Endodermal cell (in vitro differentiated cells): ENCODE data around the gene OCA2. TPM values are rescaled to one million over a fixed set of nuclear protein-coding genes. Genes with fewer than 3 reads are reported as not detected.

ENCODE experiments used
- DNase-seq: peaks from one replicate; pipeline ENCODE4 v3.0.0-alpha.2; 2017
- H3K27ac ChIP-seq: 2 replicates; pipeline ENCODE4 v1.5.1; 2013; ENCODE audit warnings: mild to moderate bottlenecking, low read depth, low read length, moderate library complexity
- H3K27me3 ChIP-seq: 2 replicates; pipeline ENCODE4 v1.6.1; 2013; ENCODE audit warnings: mild to moderate bottlenecking, low read length, moderate library complexity; ENCODE audit not compliant: insufficient read depth, control insufficient read depth, poor library complexity, severe bottlenecking
- H3K36me3 ChIP-seq: 2 replicates; pipeline ENCODE4 v1.7.0; 2013; ENCODE audit warnings: mild to moderate bottlenecking, low read length, moderate library complexity; ENCODE audit not compliant: control insufficient read depth, insufficient read depth
- H3K4me1 ChIP-seq: one replicate; pipeline ENCODE4 v1.7.0; 2013; ENCODE audit warnings: low read length; ENCODE audit not compliant: control insufficient read depth, insufficient read depth
- H3K4me3 ChIP-seq: 2 replicates; pipeline ENCODE4 v1.5.1; 2013; ENCODE audit warnings: mild to moderate bottlenecking, low read length, moderate library complexity
- H3K9ac ChIP-seq: 2 replicates; pipeline ENCODE4 v1.6.1; 2013; ENCODE audit warnings: mild to moderate bottlenecking, low read length, moderate library complexity; ENCODE audit not compliant: poor library complexity, severe bottlenecking; ENCODE audit errors: extremely low read depth
- H3K9me3 ChIP-seq: 2 replicates; pipeline ENCODE4 v1.6.1; 2013; ENCODE audit warnings: mild to moderate bottlenecking, low read length, moderate library complexity; ENCODE audit not compliant: control insufficient read depth
- H3K27ac Mint-ChIP-seq: 2 replicates; pipeline ENCODE4 v1.8.0; 2020; ENCODE audit warnings: mixed read lengths
- H3K27me3 Mint-ChIP-seq: 2 replicates; pipeline ENCODE4 v1.8.0; 2021; ENCODE audit warnings: mild to moderate bottlenecking, mixed read lengths; ENCODE audit not compliant: insufficient read depth
- H3K36me3 Mint-ChIP-seq: 2 replicates; pipeline ENCODE4 v1.8.0; 2020; ENCODE audit warnings: low read depth, mixed read lengths
- H3K4me1 Mint-ChIP-seq: 2 replicates; pipeline ENCODE4 v1.8.0; 2020; ENCODE audit warnings: mixed read lengths
- H3K4me3 Mint-ChIP-seq: 2 replicates; pipeline ENCODE4 v1.8.0; 2020; ENCODE audit warnings: mild to moderate bottlenecking, moderate library complexity, mixed read lengths
- H3K9me3 Mint-ChIP-seq: 2 replicates; pipeline ENCODE4 v1.8.0; 2020; ENCODE audit warnings: mild to moderate bottlenecking, mixed read lengths
- CTCF ChIP-seq: fragments of 200-600 bp; sonication (generic); conservative IDR thresholded peaks from 2 replicates; pipeline ENCODE4 v1.5.0; 2021; ENCODE audit warnings: antibody characterized with exemption, mild to moderate bottlenecking
- WGBS, 2 experiments: methylation state at CpG; one replicate each; pipeline versions ENCODE4 v1.1.5 to v1.1.7; 2013; ENCODE audit warnings: missing lambda C conversion rate in 2 of 2, mixed read lengths in 1 of 2; ENCODE audit not compliant: insufficient coverage in 1 of 2, insufficient read length in 1 of 2; 5-methylcytosine and 5-hydroxymethylcytosine counted together
- total RNA-seq, 2 donors: library from RNA; stranded (reverse); fragmentation: NEBNext Ultra II Directional in 1 of 2; extraction: Animal tissue kit (Norgen Biotek cat#: 25700) in 1 of 2; gene quantifications; 2 replicates in 1 of 2; 3 replicates in 1 of 2; pipeline ENCODE4 v1.2.1, GENCODE V29; 2021

The OCA2 gene
- total RNA-seq, 2 donors from 2014 or later = 0.29 to 0.84 TPM

DNA sequence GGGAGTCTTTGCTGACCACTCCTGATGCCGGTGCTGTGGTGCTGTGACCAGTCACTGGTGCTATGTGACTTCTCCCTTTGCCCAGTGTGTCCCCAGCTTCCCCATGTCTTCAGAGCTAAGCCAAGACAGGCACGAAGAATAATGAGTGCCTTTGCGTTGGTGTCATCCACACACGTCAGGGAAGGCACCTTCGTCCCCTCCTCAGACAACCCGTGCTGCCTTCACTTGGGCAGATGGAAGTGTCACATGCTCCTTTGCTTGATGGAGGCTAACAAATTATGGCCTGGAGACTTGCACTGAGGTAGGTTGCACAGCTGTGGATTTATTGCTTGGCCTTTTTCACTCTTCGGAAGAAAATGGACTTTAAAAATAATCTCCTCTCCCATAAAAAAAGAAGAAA is 291.8 kb downstream of the OCA2 start:
- no peak overlapping the region for H3K9ac ChIP-seq
- no peak for DNase-seq
- Mint-ChIP-seq H3K4me3 (no peak overlapping the region), H3K27ac (no peak overlapping the region), H3K36me3 (no peaks in the 10 kb centered on the region), H3K4me1 (no peaks in the 10 kb centered on the region), H3K9me3 (no peaks in the 10 kb centered on the region), H3K27me3 (peaks cover 3% of the 10 kb centered on the region)
- no peaks in the 10 kb centered on the region for H3K4me1 ChIP-seq
- no peak overlapping the region for H3K4me3 ChIP-seq
- no peaks in the 10 kb centered on the region for H3K27me3 ChIP-seq
- 94% methylated on average over 5 to 7 of the region's 7 CpGs for WGBS, 2 experiments
- no peak overlapping the region for H3K27ac ChIP-seq
- no peaks in the 10 kb centered on the region for H3K9me3 ChIP-seq
- TF ChIP-seq CTCF = no peak
- H3K36me3 ChIP-seq = no peaks in the 10 kb centered on the region

DNA sequence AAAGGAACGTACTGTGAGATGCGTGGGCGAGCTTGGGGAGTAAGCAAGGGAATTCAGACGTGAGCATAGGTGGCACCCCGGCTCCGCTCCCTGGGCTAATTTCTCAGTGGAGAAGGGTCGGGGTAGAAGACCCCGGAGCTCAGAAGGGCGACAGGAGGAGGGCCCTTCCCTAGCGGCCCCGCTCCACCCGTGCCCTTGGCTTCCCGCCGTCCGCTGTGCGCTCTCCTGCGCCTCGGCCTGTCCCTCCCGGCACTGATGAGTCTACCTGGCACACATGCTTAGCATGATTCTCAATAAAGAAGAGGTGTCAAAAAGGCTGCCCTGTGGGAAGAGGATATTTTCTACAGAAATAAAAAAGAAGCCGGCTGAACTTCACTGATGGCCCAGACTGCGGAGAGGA is 292.7 kb downstream of the OCA2 start:
- Mint-ChIP-seq H3K27me3 (peaks cover 3% of the 10 kb centered on the region), H3K4me1 (no peaks in the 10 kb centered on the region), H3K9me3 (no peaks in the 10 kb centered on the region), H3K27ac (no peak overlapping the region), H3K4me3 (no peak overlapping the region), H3K36me3 (no peaks in the 10 kb centered on the region)
- Histone ChIP-seq H3K27ac (no peak overlapping the region), H3K27me3 (no peaks in the 10 kb centered on the region), H3K9ac (no peak overlapping the region), H3K4me1 (no peaks in the 10 kb centered on the region), H3K9me3 (no peaks in the 10 kb centered on the region), H3K36me3 (no peaks in the 10 kb centered on the region), H3K4me3 (no peak overlapping the region)
- no peak for TF ChIP-seq CTCF
- WGBS, 2 experiments = 94 to 99% methylated on average over 21 of the region's 21 CpGs
- no peak for DNase-seq

DNA sequence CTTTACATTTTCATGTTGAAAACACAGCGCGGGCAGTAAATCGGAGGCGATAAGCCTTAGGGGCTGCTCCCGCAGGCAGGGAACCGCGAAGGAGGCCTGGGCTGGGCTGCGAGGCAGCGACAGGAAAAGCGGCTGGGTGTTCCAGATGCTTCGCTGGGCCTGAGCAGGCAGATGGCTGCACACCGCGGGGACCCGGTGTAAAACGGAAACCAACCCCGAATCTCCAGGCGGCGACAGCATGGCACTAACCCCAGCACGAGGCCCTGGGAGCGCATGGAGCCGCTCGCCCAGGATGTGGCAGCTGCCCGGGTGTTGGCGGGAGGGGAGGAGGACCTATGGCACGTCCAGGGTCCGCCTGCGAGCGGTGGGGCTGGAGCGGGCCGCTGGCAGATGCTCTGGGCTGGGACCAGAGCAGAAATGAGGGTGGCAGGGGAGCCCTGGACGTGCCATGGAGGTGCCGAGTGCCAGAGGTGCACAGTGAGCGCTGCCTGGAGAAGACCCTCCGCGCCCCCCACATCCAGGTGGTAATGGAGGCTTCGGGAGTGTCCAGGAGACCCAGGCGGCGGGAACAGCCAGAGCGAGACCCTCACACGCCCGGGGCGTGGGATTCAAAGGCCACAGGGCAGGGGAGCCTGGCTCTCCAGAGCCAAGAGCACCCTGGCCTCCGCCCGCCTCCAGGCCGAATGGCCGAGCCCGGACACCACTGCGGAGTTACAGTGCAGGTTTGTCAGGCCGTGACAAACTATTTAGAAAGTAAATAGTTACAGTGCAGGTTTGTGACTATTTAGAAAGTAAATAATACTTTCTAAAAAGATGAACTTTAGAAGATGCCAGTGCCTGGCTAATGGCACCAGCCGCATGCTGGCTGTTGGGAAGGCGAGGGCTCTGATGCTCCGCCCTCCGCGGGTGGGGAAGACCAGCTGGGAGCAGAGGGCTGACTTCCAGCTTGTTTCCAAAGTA is 293.6 kb downstream of the OCA2 start:
- no peaks in the 10 kb centered on the region for H3K4me1 Mint-ChIP-seq
- no peak for DNase-seq
- H3K27me3 Mint-ChIP-seq = peaks cover 3% of the 10 kb centered on the region
- no peak overlapping the region for H3K27ac Mint-ChIP-seq
- Histone ChIP-seq H3K4me1 (no peaks in the 10 kb centered on the region), H3K27ac (no peak overlapping the region), H3K27me3 (no peaks in the 10 kb centered on the region), H3K9ac (no peak overlapping the region), H3K36me3 (no peaks in the 10 kb centered on the region), H3K9me3 (no peaks in the 10 kb centered on the region), H3K4me3 (no peak overlapping the region)
- no peaks in the 10 kb centered on the region for H3K36me3 Mint-ChIP-seq
- H3K9me3 Mint-ChIP-seq = no peaks in the 10 kb centered on the region
- H3K4me3 Mint-ChIP-seq = no peak overlapping the region
- no peak for TF ChIP-seq CTCF
- whole genome bisulfite sequencing, 2 experiments = 95 to 96% methylated on average over 38 to 54 of the region's 54 CpGs
